ENCODE results near the gene POLR3G.

POLR3G gene

GRCh38 chr5:90563108-90563507 lies 88.4 kb downstream of the POLR3G start:
- no peak overlapping the region for H3K9ac ChIP-seq (ENCODE audit: low read length in 2 of 2)
- H3K4me3 ChIP-seq (ENCODE audit: low read length in 2 of 2), result no peak overlapping the region
- H3K4me1 ChIP-seq (ENCODE audit: control insufficient read depth, insufficient read depth, low read length), result peaks cover 9% of the 10 kb centered on the region
- H3K27ac ChIP-seq (ENCODE audit: low read length), result no peak overlapping the region
- peaks cover 10 to 16% of the 10 kb centered on the region in 2 donors for H3K27me3 ChIP-seq (ENCODE audit: control insufficient read depth in 1 of 2, insufficient read depth in 2 of 2, low read length in 2 of 2)
- no peaks in the 10 kb centered on the region for H3K36me3 ChIP-seq (ENCODE audit: control insufficient read depth in 2 of 2, insufficient read depth in 2 of 2, low read length in 2 of 2)
- no peaks in the 10 kb centered on the region for H3K9me3 ChIP-seq (ENCODE audit: control insufficient read depth in 2 of 2, low read length in 2 of 2)

Measured in stomach smooth muscle (tissue), 2 donors.